ENCODE data around the gene FAM120B. TPM values are rescaled to one million over a fixed set of nuclear protein-coding genes. Genes with fewer than 3 reads are reported as not detected.

FAM120B gene
- total and polyA plus RNA-seq, 2 donors (not counting 1 experiment from before 2014, with no cell fraction given), result 14.4 to 19.3 TPM

GRCh38 chr6:170261643-170262488 lies 44.7 kb upstream of the FAM120B start:
- no peaks in the 10 kb centered on the region for H3K9me3 ChIP-seq (ENCODE audit: control insufficient read depth, insufficient read depth, low read depth, low read length)
- no peaks in the 10 kb centered on the region for H3K27me3 ChIP-seq (ENCODE audit: control insufficient read depth, insufficient read depth, low read length)
- no peak for DNase-seq (ENCODE audit: low read depth in 2 of 2)
- no peaks in the 10 kb centered on the region for H4K20me1 ChIP-seq (ENCODE audit: control insufficient read depth, extremely low read depth, insufficient read depth, low read length)
- H3K4me1 ChIP-seq (ENCODE audit: control insufficient read depth, extremely low read depth, insufficient read depth, low read length), result no peaks in the 10 kb centered on the region
- TF ChIP-seq, protein P1, sequence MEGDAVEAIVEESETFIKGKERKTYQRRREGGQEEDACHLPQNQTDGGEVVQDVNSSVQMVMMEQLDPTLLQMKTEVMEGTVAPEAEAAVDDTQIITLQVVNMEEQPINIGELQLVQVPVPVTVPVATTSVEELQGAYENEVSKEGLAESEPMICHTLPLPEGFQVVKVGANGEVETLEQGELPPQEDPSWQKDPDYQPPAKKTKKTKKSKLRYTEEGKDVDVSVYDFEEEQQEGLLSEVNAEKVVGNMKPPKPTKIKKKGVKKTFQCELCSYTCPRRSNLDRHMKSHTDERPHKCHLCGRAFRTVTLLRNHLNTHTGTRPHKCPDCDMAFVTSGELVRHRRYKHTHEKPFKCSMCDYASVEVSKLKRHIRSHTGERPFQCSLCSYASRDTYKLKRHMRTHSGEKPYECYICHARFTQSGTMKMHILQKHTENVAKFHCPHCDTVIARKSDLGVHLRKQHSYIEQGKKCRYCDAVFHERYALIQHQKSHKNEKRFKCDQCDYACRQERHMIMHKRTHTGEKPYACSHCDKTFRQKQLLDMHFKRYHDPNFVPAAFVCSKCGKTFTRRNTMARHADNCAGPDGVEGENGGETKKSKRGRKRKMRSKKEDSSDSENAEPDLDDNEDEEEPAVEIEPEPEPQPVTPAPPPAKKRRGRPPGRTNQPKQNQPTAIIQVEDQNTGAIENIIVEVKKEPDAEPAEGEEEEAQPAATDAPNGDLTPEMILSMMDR (conservative IDR thresholded peaks at IDR 0.05 in 1 of 2, IDR thresholded peaks at IDR 0.05 in 1 of 2; ENCODE audit: low read depth in 1 of 2, low read length in 2 of 2), result no peak
- no peak for TF ChIP-seq EZH2 (IDR thresholded peaks at IDR 0.05; ENCODE audit: low read length, missing control alignments)
- no peak overlapping the region for H3K4me2 ChIP-seq (ENCODE audit: extremely low read depth, insufficient read depth, low read length)
- no peak overlapping the region for H2AFZ ChIP-seq (ENCODE audit: low read length)
- no peaks in the 10 kb centered on the region for H3K79me2 ChIP-seq (ENCODE audit: control insufficient read depth, insufficient read depth, low read length)
- no peak overlapping the region for H3K9ac ChIP-seq (ENCODE audit: insufficient read depth, low read length)
- H3K4me3 ChIP-seq (replicated peaks in 1 of 4; ENCODE audit: control extremely low read depth in 1 of 4, insufficient read depth in 1 of 4, low read depth in 3 of 4, low read length in 4 of 4), result no peak overlapping the region
- H3K36me3 ChIP-seq (ENCODE audit: control insufficient read depth, insufficient read depth, low read length), result no peaks in the 10 kb centered on the region
- H3K27ac ChIP-seq (ENCODE audit: insufficient read depth, low read length), result no peak overlapping the region

GRCh38 chr6:170262489-170263088 lies 44.0 kb upstream of the FAM120B start:
- Histone ChIP-seq H2AFZ (ENCODE audit: low read length) (no peak overlapping the region), H3K79me2 (ENCODE audit: control insufficient read depth, insufficient read depth, low read length) (no peaks in the 10 kb centered on the region), H3K4me3 (replicated peaks in 1 of 4; ENCODE audit: control extremely low read depth in 1 of 4, insufficient read depth in 1 of 4, low read depth in 3 of 4, low read length in 4 of 4) (no peak overlapping the region), H3K4me1 (ENCODE audit: control insufficient read depth, extremely low read depth, insufficient read depth, low read length) (no peaks in the 10 kb centered on the region), H3K27me3 (ENCODE audit: control insufficient read depth, insufficient read depth, low read length) (no peaks in the 10 kb centered on the region), H3K9ac (ENCODE audit: insufficient read depth, low read length) (no peak overlapping the region), H3K9me3 (ENCODE audit: control insufficient read depth, insufficient read depth, low read depth, low read length) (no peaks in the 10 kb centered on the region), H3K36me3 (ENCODE audit: control insufficient read depth, insufficient read depth, low read length) (no peaks in the 10 kb centered on the region), H3K27ac (ENCODE audit: insufficient read depth, low read length) (no peak overlapping the region), H4K20me1 (ENCODE audit: control insufficient read depth, extremely low read depth, insufficient read depth, low read length) (no peaks in the 10 kb centered on the region), H3K4me2 (ENCODE audit: extremely low read depth, insufficient read depth, low read length) (no peak overlapping the region)
- no peak for TF ChIP-seq EZH2 (IDR thresholded peaks at IDR 0.05; ENCODE audit: low read length, missing control alignments)
- TF ChIP-seq, protein P1 (conservative IDR thresholded peaks at IDR 0.05 in 1 of 2, IDR thresholded peaks at IDR 0.05 in 1 of 2; ENCODE audit: low read depth in 1 of 2, low read length in 2 of 2), result no peak
- DNase-seq (ENCODE audit: low read depth in 2 of 2), result no peak

GRCh38 chr6:170263410-170263809 lies 43.1 kb upstream of the FAM120B start:
- Histone ChIP-seq H3K4me1 (ENCODE audit: control insufficient read depth, extremely low read depth, insufficient read depth, low read length) (no peaks in the 10 kb centered on the region), H3K9me3 (ENCODE audit: control insufficient read depth, insufficient read depth, low read depth, low read length) (no peaks in the 10 kb centered on the region), H3K4me3 (replicated peaks in 1 of 4; ENCODE audit: control extremely low read depth in 1 of 4, insufficient read depth in 1 of 4, low read depth in 3 of 4, low read length in 4 of 4) (no peak overlapping the region), H3K79me2 (ENCODE audit: control insufficient read depth, insufficient read depth, low read length) (no peaks in the 10 kb centered on the region), H3K27ac (ENCODE audit: insufficient read depth, low read length) (no peak overlapping the region), H3K27me3 (ENCODE audit: control insufficient read depth, insufficient read depth, low read length) (no peaks in the 10 kb centered on the region), H3K36me3 (ENCODE audit: control insufficient read depth, insufficient read depth, low read length) (no peaks in the 10 kb centered on the region), H3K4me2 (ENCODE audit: extremely low read depth, insufficient read depth, low read length) (no peak overlapping the region), H2AFZ (ENCODE audit: low read length) (no peak overlapping the region), H4K20me1 (ENCODE audit: control insufficient read depth, extremely low read depth, insufficient read depth, low read length) (no peaks in the 10 kb centered on the region), H3K9ac (ENCODE audit: insufficient read depth, low read length) (no peak overlapping the region)
- no peak for TF ChIP-seq EZH2 (IDR thresholded peaks at IDR 0.05; ENCODE audit: low read length, missing control alignments)
- TF ChIP-seq, protein P1 (conservative IDR thresholded peaks at IDR 0.05 in 1 of 2, IDR thresholded peaks at IDR 0.05 in 1 of 2; ENCODE audit: low read depth in 1 of 2, low read length in 2 of 2), result no peak
- DNase-seq (ENCODE audit: low read depth in 2 of 2), result no peak
